Stomach (tissue), 9 donors: Measurements from ENCODE around the gene FAM151B. TPM values are rescaled to one million over a fixed set of nuclear protein-coding genes. Genes with fewer than 3 reads are reported as not detected.
"Not testable (repeated sequence)": the region's sequence is repeated elsewhere in the genome, so short reads cannot be mapped to it uniquely, and the experiment has no call there.

ENCODE experiments used
- DNase-seq, 2 donors: peaks; one replicate each; pipeline versions ENCODE4 v3.0.0 to v3.0.0-alpha.2; 2013 to 2019
- H3K27ac ChIP-seq, 5 donors: fragments of 200-600 bp in 4 of 5; sonication (generic) in 4 of 5; one replicate each; pipeline ENCODE4 v1.5.1; 2013 to 2019; ENCODE audit warnings: mild to moderate bottlenecking in 1 of 5, moderate library complexity in 1 of 5
- H3K27me3 ChIP-seq, 3 donors: fragments of 200-600 bp; sonication (generic); one replicate each; pipeline ENCODE4 v1.5.1; 2017 to 2019; ENCODE audit warnings: mixed run types in 1 of 3
- H3K36me3 ChIP-seq, 4 donors: fragments of 200-600 bp; sonication (generic); 1 replicate in 3 of 4; 2 replicates in 1 of 4; pipeline ENCODE4 v1.5.1; 2016 to 2019
- H3K4me1 ChIP-seq, 4 donors: fragments of 200-600 bp; sonication (generic); one replicate each; pipeline ENCODE4 v1.5.1; 2016 to 2019
- H3K4me3 ChIP-seq, 4 donors: fragments of 200-600 bp; sonication (generic) in 3 of 4; one replicate each; pipeline ENCODE4 v1.5.1; 2016 to 2019; ENCODE audit warnings: mild to moderate bottlenecking in 1 of 4
- H3K9me3 ChIP-seq, 4 donors: fragments of 200-600 bp; sonication (generic); one replicate each; pipeline ENCODE4 v1.5.1; 2016 to 2019
- EP300 ChIP-seq: sonication (generic); formaldehyde crosslinking; IDR thresholded peaks from one replicate; pipeline ENCODE4 v1.6.1; 2017; ENCODE audit warnings: antibody characterized with exemption
- POLR2A ChIP-seq, 4 donors: fragments of 450-650 bp; IDR thresholded peaks; one replicate each; pipeline ENCODE4 v1.6.1; 2016; ENCODE audit warnings: antibody characterized with exemption in 4 of 4, control low read depth in 2 of 4, mild to moderate bottlenecking in 1 of 4, moderate library complexity in 1 of 4
- POLR2AphosphoS5 ChIP-seq, 3 donors: sonication (generic); formaldehyde crosslinking; IDR thresholded peaks; one replicate each; pipeline ENCODE4 v1.6.1; 2016; ENCODE audit warnings: antibody characterized with exemption in 3 of 3
- WGBS, 5 donors: extraction: QIAGEN DNeasy Blood & Tissue Kit in 3 of 5; methylation state at CpG; one replicate each; pipeline versions ENCODE4 v1.1.5 to v1.1.7; 2013 to 2018; 5-methylcytosine and 5-hydroxymethylcytosine counted together
- intact Hi-C: fragments of 100-400 bp; cut with DNase I; formaldehyde crosslinking; loops from one replicate; pipeline ENCODE4 v1.15.1; 2023; ENCODE audit warnings: low total_unique reads
- polyA plus RNA-seq, 3 donors: library from polyadenylated mRNA; stranded (reverse); fragments of 200-250 nt; gene quantifications; one replicate each; pipeline ENCODE4 v1.2.3, GENCODE V29; 2013
- total RNA-seq, 5 donors: library from RNA; depleted of rRNA; stranded (reverse); fragments of >200 nt; gene quantifications; one replicate each; pipeline versions ENCODE4 v1.1.0 to v1.2.3, GENCODE V29; 2014 to 2016
- TF ChIP-seq, protein P1 (sequence below), 7 experiments: fragments of 450-650 bp in 4 of 7; fragments of 200-600 bp in 3 of 7; sonication (generic) in 3 of 7; IDR thresholded peaks; one replicate each; pipeline ENCODE4 v1.5.1; 2016 to 2019; ENCODE audit warnings: antibody characterized with exemption in 7 of 7, control low read depth in 2 of 7, mild to moderate bottlenecking in 1 of 7
- donor health status: healthy with polysubstance abuse.
- donor health status: Bipolar disorder and iron deficiency.
- donor health status: healthy.

Gene FAM151B
- total and polyA plus RNA-seq, 8 donors: 0.56 to 14.7 (median 3.4) TPM; not detected in 2

- no peak for DNase-seq
- H3K27me3 ChIP-seq: no peaks in the 10 kb centered on the region
- 83 to 95% (median 88%) methylated on average over 2 of the region's 2 CpGs for WGBS, 5 donors
- H3K9me3 ChIP-seq: no peaks in the 10 kb centered on the region
- H3K4me1 ChIP-seq: no peaks in the 10 kb centered on the region
- no peak overlapping the region for H3K4me3 ChIP-seq
- TF ChIP-seq, protein P1, sequence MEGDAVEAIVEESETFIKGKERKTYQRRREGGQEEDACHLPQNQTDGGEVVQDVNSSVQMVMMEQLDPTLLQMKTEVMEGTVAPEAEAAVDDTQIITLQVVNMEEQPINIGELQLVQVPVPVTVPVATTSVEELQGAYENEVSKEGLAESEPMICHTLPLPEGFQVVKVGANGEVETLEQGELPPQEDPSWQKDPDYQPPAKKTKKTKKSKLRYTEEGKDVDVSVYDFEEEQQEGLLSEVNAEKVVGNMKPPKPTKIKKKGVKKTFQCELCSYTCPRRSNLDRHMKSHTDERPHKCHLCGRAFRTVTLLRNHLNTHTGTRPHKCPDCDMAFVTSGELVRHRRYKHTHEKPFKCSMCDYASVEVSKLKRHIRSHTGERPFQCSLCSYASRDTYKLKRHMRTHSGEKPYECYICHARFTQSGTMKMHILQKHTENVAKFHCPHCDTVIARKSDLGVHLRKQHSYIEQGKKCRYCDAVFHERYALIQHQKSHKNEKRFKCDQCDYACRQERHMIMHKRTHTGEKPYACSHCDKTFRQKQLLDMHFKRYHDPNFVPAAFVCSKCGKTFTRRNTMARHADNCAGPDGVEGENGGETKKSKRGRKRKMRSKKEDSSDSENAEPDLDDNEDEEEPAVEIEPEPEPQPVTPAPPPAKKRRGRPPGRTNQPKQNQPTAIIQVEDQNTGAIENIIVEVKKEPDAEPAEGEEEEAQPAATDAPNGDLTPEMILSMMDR (IDR thresholded peaks at IDR 0.05): no peak
- TF ChIP-seq EP300 (no peak), POLR2A (IDR thresholded peaks at IDR 0.05) (no peak), POLR2AphosphoS5 (IDR thresholded peaks at IDR 0.05) (no peak)
- intact Hi-C loops: no loop called here
- peaks cover 21 to 75% (median 69%) of the 10 kb centered on the region in 4 donors for H3K36me3 ChIP-seq
- H3K27ac ChIP-seq: no peak overlapping the region
Observed at GRCh38 chr5:80453366-80453765, 34.5 kb upstream of the FAM151B start.

GRCh38 chr5:80463269-80463668 lies 24.6 kb upstream of the FAM151B start:
- TF ChIP-seq EP300 (no peak), POLR2A (IDR thresholded peaks at IDR 0.05) (no peak), POLR2AphosphoS5 (IDR thresholded peaks at IDR 0.05) (no peak)
- TF ChIP-seq, protein P1 (IDR thresholded peaks at IDR 0.05): no peak
- peaks cover 7 to 100% (median 84%) of the 10 kb centered on the region in 4 donors for H3K36me3 ChIP-seq
- intact Hi-C loops: no loop called here
- WGBS, 5 donors: 94 to 97% (median 96%) methylated on average over 3 to 4 of the region's 4 CpGs
- no peak overlapping the region for H3K4me3 ChIP-seq
- H3K27me3 ChIP-seq: no peaks in the 10 kb centered on the region
- peaks cover 0 to 16% (median 0%) of the 10 kb centered on the region in 4 donors for H3K4me1 ChIP-seq
- no peak for DNase-seq
- no peak overlapping the region for H3K27ac ChIP-seq
- H3K9me3 ChIP-seq: peaks cover 0 to 20% (median 8%) of the 10 kb centered on the region in 4 donors

DNA sequence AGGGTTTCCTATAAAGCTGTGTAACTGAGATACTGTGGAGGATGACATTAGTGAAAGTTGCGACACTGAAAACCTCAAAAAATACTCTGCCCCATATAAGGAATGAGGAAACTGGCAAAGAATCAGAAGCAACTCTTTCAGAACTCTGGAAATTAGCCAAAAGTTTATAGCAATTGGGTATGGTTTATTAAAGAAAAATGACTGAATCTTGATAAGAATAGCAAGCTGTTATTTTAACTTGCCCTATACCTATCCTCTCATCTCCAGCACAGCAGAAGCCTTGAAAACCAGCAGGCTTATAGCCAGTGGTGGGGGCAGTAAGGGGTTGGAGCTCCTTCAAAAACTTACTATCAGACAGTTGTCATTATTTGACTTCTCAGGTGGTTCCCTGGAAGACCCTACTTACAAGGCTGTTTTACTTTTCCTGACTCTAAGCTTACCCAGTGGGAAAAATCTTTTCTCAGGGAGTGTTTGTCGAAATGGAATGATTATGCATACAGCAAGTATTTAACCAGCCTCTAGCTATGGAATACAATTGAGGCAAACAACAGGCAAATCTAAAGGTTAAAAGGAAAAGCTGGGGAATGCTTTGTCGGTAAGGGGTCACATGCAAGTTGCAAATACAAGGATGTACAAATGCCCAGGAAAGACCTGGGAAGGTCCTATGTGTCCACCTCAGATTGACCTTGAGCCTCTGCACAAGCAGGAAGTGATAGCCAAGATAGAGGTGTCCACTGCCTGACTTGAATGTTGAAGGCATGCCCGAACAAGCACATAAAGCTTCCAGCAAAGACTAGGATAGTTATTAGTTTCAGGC lies 21.0 kb upstream of the FAM151B start:
- TF ChIP-seq POLR2AphosphoS5 (IDR thresholded peaks at IDR 0.05) (no peak), POLR2A (IDR thresholded peaks at IDR 0.05) (no peak), EP300 (no peak)
- TF ChIP-seq, protein P1 (IDR thresholded peaks at IDR 0.05): no peak
- H3K27me3 ChIP-seq: no peaks in the 10 kb centered on the region
- intact Hi-C loops: no loop called here
- peaks cover 0 to 38% (median 17%) of the 10 kb centered on the region in 4 donors for H3K9me3 ChIP-seq
- H3K4me3 ChIP-seq: no peak overlapping the region
- no peak for DNase-seq
- peaks cover 6 to 93% (median 73%) of the 10 kb centered on the region in 4 donors for H3K36me3 ChIP-seq
- peaks cover 0 to 16% (median 0%) of the 10 kb centered on the region in 4 donors for H3K4me1 ChIP-seq
- H3K27ac ChIP-seq: no peak overlapping the region
- WGBS, 5 donors: 65 to 68% (median 68%) methylated on average over 4 of the region's 4 CpGs

DNA sequence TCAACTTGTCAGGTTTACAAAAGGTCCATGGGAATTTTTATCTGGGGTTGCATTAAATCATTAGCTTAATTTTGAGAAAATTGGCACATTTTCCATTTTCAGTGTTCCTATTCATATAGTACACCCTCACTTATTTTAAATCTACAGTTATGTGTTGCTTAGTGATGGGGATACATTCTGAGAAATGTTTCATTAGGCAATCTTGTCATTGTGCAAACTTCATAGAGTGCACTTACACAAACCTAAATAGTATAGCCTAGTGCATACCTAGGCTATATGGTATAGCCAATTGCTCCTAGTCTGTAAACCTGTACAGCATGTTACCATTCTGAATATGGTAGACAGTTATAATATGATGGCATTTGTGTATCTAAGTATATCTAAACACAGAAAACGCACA lies 19.8 kb upstream of the FAM151B start:
- 91 to 100% (median 97%) methylated on average over 1 of the region's 1 CpG for WGBS, 5 donors
- Histone ChIP-seq H3K9me3 (peaks cover 0 to 29% (median 13%) of the 10 kb centered on the region in 4 donors), H3K27ac (no peak overlapping the region), H3K4me1 (peaks cover 0 to 16% (median 0%) of the 10 kb centered on the region in 4 donors), H3K4me3 (no peak overlapping the region), H3K27me3 (no peaks in the 10 kb centered on the region), H3K36me3 (peaks cover 0 to 93% (median 68%) of the 10 kb centered on the region in 4 donors)
- intact Hi-C loops: no loop called here
- no peak for TF ChIP-seq POLR2A (IDR thresholded peaks at IDR 0.05)
- TF ChIP-seq, protein P1 (IDR thresholded peaks at IDR 0.05): no peak
- no peak for TF ChIP-seq POLR2AphosphoS5 (IDR thresholded peaks at IDR 0.05)
- no peak for TF ChIP-seq EP300
- no peak for DNase-seq

- peaks cover 2 to 92% (median 72%) of the 10 kb centered on the region in 4 donors for H3K36me3 ChIP-seq
- WGBS, 5 donors: 85 to 100% (median 96%) methylated on average over 1 to 2 of the region's 2 CpGs
- intact Hi-C loops: not testable (repeated sequence)
Observed at GRCh38 chr5:80470631-80471030, 17.3 kb upstream of the FAM151B start.

More at GRCh38 chr5:80470631-80471030, 17.3 kb upstream of the FAM151B start:
- Histone ChIP-seq H3K4me1 (peaks cover 0 to 16% (median 4%) of the 10 kb centered on the region in 4 donors), H3K9me3 (peaks cover 0 to 18% (median 10%) of the 10 kb centered on the region in 4 donors)
- H3K4me3 ChIP-seq, H3K27me3 ChIP-seq, H3K27ac ChIP-seq, DNase-seq: not testable (repeated sequence)
